ENCODE data around the gene UNC93B1. TPM values are rescaled to one million over a fixed set of nuclear protein-coding genes. Genes with fewer than 3 reads are reported as not detected.

Gene UNC93B1
- total RNA-seq, 1 experiment from 2014 or later = 14.7 TPM

DNA sequence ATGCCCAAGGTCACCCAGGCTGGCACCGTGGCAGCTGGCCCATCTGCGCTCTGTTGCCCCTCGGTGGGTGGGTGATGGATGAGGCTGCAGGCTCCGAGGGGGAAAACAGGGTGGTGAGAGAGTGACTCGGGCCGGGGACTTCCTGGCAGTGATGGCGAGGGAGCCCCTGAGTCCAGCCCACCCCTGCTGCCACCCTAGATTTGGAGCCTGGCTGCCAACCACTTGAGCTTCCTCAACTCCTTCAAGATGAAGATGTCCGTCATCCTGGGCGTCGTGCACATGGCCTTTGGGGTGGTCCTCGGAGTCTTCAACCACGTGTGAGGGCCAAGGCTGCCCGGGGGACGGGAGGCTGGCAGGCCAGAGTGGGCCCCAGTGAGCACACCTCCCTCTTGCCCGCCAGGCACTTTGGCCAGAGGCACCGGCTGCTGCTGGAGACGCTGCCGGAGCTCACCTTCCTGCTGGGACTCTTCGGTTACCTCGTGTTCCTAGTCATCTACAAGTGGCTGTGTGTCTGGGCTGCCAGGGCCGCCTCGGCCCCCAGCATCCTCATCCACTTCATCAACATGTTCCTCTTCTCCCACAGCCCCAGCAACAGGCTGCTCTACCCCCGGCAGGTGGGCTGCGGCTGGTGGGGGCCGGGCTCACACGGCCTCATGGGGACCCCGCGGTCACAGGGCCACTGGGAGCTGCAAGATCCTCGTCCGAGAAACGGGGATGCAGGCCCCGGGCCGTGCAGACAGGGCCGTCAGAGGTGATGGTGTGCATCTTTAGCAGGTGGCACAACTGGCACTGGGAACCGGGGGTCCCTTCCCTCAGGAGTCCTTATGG, 45.0 kb upstream of the UNC93B1 start:
- H3K9me3 Mint-ChIP-seq (ENCODE audit: unreplicated experiment) = no peaks in the 10 kb centered on the region
- H3K36me3 Mint-ChIP-seq (ENCODE audit: insufficient read depth, unreplicated experiment) = peaks cover 5% of the 10 kb centered on the region
- POLR2A ChIA-PET = interaction anchor here (0.7 to 1.3 kb wide), 2 partner anchors 10 to 149 kb away, joined by 3 read pairs; partner anchors contain the start of gene TCIRG1
- no peak for DNase-seq (ENCODE audit: unreplicated experiment)
- no TSS peak for BruUV-seq (replicated peaks)
- CTCF ChIA-PET = interaction anchor here (0.7 kb wide), 1 partner anchor 202 kb away, joined by 3 read pairs; no protein-coding TSS in a partner anchor
- TF ChIP-seq, protein P1, sequence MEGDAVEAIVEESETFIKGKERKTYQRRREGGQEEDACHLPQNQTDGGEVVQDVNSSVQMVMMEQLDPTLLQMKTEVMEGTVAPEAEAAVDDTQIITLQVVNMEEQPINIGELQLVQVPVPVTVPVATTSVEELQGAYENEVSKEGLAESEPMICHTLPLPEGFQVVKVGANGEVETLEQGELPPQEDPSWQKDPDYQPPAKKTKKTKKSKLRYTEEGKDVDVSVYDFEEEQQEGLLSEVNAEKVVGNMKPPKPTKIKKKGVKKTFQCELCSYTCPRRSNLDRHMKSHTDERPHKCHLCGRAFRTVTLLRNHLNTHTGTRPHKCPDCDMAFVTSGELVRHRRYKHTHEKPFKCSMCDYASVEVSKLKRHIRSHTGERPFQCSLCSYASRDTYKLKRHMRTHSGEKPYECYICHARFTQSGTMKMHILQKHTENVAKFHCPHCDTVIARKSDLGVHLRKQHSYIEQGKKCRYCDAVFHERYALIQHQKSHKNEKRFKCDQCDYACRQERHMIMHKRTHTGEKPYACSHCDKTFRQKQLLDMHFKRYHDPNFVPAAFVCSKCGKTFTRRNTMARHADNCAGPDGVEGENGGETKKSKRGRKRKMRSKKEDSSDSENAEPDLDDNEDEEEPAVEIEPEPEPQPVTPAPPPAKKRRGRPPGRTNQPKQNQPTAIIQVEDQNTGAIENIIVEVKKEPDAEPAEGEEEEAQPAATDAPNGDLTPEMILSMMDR (IDR thresholded peaks at IDR 0.05; ENCODE audit: unreplicated experiment) = no peak
- H3K27me3 Mint-ChIP-seq (ENCODE audit: insufficient read depth, unreplicated experiment) = no peaks in the 10 kb centered on the region
- intact Hi-C loops (cut with micrococcal nuclease) = no loop called here
- no peaks in the 10 kb centered on the region for H3K4me1 Mint-ChIP-seq (ENCODE audit: insufficient read depth, unreplicated experiment)
- no peak overlapping the region for H3K4me3 Mint-ChIP-seq (ENCODE audit: unreplicated experiment)
- H3K27ac Mint-ChIP-seq (ENCODE audit: low read depth, unreplicated experiment) = no peak overlapping the region

DNA sequence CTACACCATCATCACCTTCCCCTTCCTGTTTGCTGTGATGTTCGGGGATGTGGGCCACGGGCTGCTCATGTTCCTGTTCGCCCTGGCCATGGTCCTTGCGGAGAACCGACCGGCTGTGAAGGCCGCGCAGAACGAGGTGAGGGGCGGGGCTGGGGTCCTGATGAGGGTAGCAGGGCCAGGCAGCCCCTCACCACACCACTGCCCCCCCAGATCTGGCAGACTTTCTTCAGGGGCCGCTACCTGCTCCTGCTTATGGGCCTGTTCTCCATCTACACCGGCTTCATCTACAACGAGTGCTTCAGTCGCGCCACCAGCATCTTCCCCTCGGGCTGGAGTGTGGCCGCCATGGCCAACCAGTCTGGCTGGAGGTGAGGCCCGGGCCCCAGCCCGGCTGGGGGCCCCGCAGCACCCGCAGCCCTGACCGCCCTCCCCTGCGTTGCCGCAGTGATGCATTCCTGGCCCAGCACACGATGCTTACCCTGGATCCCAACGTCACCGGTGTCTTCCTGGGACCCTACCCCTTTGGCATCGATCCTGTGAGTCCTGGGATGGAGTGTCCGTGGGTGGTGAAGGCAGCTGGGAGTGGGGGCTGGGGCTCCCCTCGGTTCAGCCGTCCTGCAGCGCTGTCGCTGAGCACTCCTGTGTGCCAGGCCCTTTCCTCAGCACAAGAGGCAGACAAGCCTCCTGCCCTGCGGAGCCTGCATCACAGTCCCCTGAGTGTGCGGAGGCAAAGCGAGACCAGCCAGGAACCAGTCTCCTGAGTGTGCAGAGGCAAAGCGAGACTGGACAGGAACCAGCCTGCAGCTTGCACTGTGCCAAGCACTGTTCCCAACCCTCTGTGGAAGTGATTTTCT, 43.8 kb upstream of the UNC93B1 start:
- H3K27ac Mint-ChIP-seq (ENCODE audit: low read depth, unreplicated experiment) = no peak overlapping the region
- BruUV-seq (replicated peaks) = no TSS peak
- peaks cover 5% of the 10 kb centered on the region for H3K36me3 Mint-ChIP-seq (ENCODE audit: insufficient read depth, unreplicated experiment)
- no peaks in the 10 kb centered on the region for H3K9me3 Mint-ChIP-seq (ENCODE audit: unreplicated experiment)
- TF ChIP-seq, protein P1 (IDR thresholded peaks at IDR 0.05; ENCODE audit: unreplicated experiment) = no peak
- ChIA-PET POLR2A (interaction anchor here (1.3 kb wide), 1 partner anchor 8 kb away, joined by 3 read pairs; the partner anchor contains the start of gene TCIRG1), CTCF (interaction anchor here (0.7 kb wide), 1 partner anchor 200 kb away, joined by 3 read pairs; no protein-coding TSS in a partner anchor)
- H3K4me1 Mint-ChIP-seq (ENCODE audit: insufficient read depth, unreplicated experiment) = no peaks in the 10 kb centered on the region
- no peaks in the 10 kb centered on the region for H3K27me3 Mint-ChIP-seq (ENCODE audit: insufficient read depth, unreplicated experiment)
- intact Hi-C loops (cut with micrococcal nuclease) = no loop called here
- no peak for DNase-seq (ENCODE audit: unreplicated experiment)
- no peak overlapping the region for H3K4me3 Mint-ChIP-seq (ENCODE audit: unreplicated experiment)

DNA sequence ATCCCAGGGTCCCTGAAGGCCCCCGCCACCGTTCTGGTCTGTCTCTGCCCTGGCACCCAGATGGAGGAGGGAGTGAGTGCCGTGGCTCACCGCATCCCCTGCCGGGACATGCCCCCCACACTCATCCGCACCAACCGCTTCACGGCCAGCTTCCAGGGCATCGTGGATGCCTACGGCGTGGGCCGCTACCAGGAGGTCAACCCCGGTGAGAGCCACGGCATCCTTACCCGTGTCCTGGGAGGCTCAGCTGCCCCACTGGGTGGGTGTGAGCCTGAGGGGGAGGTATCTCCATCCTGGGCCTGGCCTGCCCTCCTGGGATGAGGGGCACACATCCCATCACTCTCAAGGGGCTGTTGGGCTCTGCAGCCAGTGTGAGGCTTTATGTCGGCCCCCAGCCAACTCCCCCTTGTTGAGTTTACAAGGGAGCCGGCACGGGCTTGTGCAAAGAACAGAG, 41.0 kb upstream of the UNC93B1 start:
- POLR2A ChIA-PET = no interaction called here
- no peaks in the 10 kb centered on the region for H3K4me1 Mint-ChIP-seq (ENCODE audit: insufficient read depth, unreplicated experiment)

More for the DNA sequence above, 41.0 kb upstream of the UNC93B1 start:
- no peaks in the 10 kb centered on the region for H3K27me3 Mint-ChIP-seq (ENCODE audit: insufficient read depth, unreplicated experiment)
- H3K36me3 Mint-ChIP-seq (ENCODE audit: insufficient read depth, unreplicated experiment) = no peaks in the 10 kb centered on the region
- CTCF ChIA-PET = interaction anchor here (0.6 to 0.8 kb wide), 3 partner anchors 35 to 394 kb away, joined by 3 to 6 read pairs (median 3); partner anchors contain the start of gene ALDH3B1
- H3K4me3 Mint-ChIP-seq (ENCODE audit: unreplicated experiment) = no peak overlapping the region
- H3K9me3 Mint-ChIP-seq (ENCODE audit: unreplicated experiment) = no peaks in the 10 kb centered on the region
- intact Hi-C loops (cut with micrococcal nuclease) = no loop called here
- H3K27ac Mint-ChIP-seq (ENCODE audit: low read depth, unreplicated experiment) = no peak overlapping the region
- BruUV-seq (replicated peaks) = no TSS peak
- no peak for DNase-seq (ENCODE audit: unreplicated experiment)
- TF ChIP-seq, protein P1 (IDR thresholded peaks at IDR 0.05; ENCODE audit: unreplicated experiment) = no peak
